Fibroblast of mammary gland (primary cell): Measurements from ENCODE around the gene APOL4.
"Not testable (repeated sequence)": the region's sequence is repeated elsewhere in the genome, so short reads cannot be mapped to it uniquely, and the experiment has no call there.

Source experiments
- DNase-seq: peaks from one replicate; pipeline ENCODE4 v3.0.0-alpha.2; 2010; ENCODE audit warnings: low read depth
- H3K4me3 ChIP-seq: 2 replicates; pipeline ENCODE4 v1.5.1; 2011; ENCODE audit warnings: low read depth, mild to moderate bottlenecking, low read length, moderate library complexity; ENCODE audit not compliant: control insufficient read depth
- TF ChIP-seq, protein P1 (sequence below): conservative IDR thresholded peaks from 2 replicates; pipeline ENCODE4 v1.5.1; 2011; ENCODE audit warnings: low read depth, low read length, inconsistent platforms; ENCODE audit not compliant: control insufficient read depth, insufficient read depth

The APOL4 gene

DNA sequence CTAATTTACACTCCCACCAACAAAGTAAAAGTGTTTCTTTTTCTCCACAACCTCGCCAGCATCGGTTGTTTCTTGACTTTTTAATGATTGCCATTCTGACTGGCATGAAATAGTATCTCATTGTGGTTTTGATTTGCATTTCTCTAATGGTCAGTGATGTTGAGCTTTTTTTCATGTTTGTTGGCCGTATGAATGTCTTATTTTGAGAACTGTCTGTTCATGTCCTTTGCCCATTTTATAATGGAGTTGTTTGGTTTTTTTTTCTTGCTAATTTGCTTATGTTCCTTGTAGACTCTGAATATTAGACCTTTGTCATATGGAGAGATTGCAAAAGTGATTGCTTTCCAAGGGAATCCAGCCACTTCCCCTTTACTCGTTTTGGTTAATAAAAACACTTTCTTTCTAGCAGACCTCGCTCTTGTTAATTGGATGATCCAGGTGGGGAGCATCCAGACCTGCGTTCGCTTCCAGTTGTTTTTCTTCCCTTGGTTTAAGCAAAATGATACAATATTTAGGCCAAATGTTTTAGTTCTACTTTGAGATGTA, 17.1 kb upstream of the APOL4 start:
- no peak overlapping the region for H3K4me3 ChIP-seq
- TF ChIP-seq, protein P1, sequence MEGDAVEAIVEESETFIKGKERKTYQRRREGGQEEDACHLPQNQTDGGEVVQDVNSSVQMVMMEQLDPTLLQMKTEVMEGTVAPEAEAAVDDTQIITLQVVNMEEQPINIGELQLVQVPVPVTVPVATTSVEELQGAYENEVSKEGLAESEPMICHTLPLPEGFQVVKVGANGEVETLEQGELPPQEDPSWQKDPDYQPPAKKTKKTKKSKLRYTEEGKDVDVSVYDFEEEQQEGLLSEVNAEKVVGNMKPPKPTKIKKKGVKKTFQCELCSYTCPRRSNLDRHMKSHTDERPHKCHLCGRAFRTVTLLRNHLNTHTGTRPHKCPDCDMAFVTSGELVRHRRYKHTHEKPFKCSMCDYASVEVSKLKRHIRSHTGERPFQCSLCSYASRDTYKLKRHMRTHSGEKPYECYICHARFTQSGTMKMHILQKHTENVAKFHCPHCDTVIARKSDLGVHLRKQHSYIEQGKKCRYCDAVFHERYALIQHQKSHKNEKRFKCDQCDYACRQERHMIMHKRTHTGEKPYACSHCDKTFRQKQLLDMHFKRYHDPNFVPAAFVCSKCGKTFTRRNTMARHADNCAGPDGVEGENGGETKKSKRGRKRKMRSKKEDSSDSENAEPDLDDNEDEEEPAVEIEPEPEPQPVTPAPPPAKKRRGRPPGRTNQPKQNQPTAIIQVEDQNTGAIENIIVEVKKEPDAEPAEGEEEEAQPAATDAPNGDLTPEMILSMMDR: no peak
- DNase-seq: no peak

DNA sequence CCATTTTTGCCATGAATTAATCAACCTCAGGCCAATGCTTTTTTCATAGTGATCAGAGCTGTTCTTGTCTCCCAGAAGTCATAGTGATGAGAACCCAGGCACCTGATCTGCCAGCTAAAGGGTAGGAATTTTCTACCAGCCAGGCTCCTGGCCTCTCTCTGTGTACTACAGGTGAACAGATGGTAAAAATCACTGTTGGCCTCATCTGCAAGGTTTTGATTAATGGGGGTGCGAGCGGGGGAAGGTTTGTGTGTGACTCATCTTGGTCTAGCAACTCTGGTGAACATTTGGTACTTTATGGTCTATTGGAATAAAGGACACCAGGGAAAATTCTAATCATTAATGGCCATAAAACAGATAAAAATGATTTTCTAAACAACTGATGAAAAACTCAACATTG, 14.4 kb upstream of the APOL4 start:
- TF ChIP-seq, protein P1: no peak
- peak; percentile 17 for DNase-seq
- no peak overlapping the region for H3K4me3 ChIP-seq

DNA sequence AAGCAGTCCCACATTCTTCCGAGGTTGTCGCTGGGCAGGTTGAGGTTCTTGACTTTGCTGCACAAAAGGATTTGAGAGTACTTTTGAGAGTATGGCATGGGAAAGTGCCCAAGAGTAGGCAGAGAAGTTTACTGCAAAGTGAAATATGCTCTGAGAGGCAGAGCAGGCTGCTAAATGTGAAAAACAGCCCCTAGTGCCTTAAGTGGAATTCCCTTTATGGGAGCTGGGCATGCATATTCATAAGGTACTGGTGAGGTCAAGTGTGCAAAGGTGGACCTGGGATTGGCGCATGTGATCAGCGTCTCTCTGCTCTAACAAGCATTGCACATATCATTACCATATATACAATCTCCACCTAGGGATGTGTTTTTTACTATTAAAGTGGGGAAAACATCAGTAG, 12.0 kb upstream of the APOL4 start:
- DNase-seq: no peak
- H3K4me3 ChIP-seq: no peak overlapping the region
- TF ChIP-seq, protein P1: no peak

DNA sequence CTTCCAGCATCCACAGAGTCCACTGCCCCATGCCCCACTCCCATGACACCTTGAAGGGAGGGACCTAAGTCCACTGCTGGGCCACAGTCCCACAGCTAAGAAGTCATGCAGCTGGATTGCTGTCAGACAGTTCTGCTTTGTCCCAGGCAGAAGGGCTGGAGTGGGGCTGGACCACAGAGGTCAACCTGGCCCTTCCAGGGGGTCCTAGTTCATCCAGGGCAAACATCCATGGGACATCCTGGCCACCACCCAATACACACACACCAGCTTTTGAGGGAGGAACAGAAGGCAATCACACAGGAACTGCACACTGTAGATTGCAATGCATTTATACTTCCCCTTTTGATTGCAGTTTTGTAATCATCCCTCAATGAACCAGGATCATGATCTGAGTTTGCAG, 11.3 kb upstream of the APOL4 start:
- TF ChIP-seq, protein P1: no peak
- DNase-seq: no peak
- H3K4me3 ChIP-seq: no peak overlapping the region

DNA sequence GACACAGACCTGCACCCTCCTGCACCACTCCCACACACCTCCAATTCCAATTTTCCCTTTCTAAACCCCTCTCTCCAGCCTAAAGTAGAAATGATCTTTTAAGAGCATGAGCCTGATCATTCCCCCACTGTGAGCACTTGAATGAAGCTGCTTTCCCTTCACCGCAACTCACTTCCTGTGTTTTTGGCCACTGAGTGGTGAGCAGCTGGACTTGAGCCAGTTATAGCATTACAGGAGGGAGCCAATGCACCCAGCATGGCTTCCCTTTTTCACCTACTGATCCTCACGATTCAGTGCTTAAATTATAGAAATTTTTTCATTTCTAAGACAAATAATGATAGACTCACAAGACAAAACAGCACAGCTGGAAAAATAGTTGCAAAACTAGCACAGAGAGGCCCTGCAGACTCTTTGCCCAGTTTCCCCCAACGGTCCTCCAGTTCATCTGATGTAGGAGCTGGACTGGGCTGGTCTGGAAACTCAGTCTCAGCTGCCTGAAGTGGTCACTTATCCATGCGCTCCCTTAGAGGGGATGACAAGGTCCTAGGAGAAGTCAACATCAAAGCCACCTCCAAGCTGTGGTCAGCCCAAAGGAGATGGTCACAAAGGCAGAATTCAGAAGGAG, 9.7 kb upstream of the APOL4 start:
- peak; percentile 59 for DNase-seq
- TF ChIP-seq, protein P1: no peak
- no peak overlapping the region for H3K4me3 ChIP-seq

DNA sequence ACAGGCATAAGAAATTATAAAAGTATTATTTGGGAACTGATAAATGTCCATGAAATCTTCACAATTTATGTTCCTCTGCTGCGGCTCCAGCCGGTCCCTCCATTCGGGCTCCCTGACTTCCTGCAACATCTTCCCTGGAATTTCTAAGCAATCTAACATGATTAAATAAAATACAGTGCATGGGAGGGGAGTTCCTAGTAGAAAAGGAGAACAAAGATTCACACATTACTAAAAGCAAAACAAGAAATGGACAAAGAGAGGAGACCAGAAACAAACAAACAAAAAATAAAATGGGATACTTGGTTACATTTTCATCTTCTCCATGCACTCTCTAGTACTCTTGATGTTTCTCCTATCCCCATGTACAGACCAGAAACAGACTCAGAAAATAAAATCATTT, 8.6 kb upstream of the APOL4 start:
- no peak overlapping the region for H3K4me3 ChIP-seq
- no peak for DNase-seq
- TF ChIP-seq, protein P1: no peak

DNA sequence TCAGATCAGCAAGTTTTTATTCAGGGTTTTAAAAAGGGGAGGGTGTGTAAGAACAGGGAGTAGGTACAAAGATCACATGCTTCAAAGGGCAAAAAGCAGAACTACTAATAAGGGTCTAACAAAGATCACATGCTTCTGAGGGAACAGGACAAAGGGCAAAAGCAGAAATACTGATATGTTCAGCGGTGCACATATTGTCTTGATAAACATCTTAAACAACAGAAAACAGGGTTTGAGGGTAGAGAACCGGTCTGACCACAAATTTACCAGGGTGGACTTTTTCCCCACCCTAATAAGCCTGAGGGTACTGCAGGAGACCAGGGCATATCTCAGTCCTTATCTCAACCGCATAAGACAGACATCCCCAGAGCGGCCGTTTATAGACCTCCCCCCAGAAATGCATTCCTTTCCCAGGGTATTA, 7.9 kb upstream of the APOL4 start:
- H3K4me3 ChIP-seq, DNase-seq: not testable (repeated sequence)
